OCI-LY1 (cell line): ENCODE data around the gene ATP4A.

ENCODE experiments used
- H2AFZ ChIP-seq: fragments of 200-600 bp; sonication (generic), shearing (Covaris generic); 2 replicates; pipeline ENCODE4 v1.6.0; 2014; ENCODE audit warnings: antibody characterized with exemption, mild to moderate bottlenecking, low read length
- H3F3A ChIP-seq: fragments of 200-600 bp; sonication (generic), shearing (Covaris generic); 2 replicates; pipeline ENCODE4 v1.6.0; 2014; ENCODE audit warnings: mild to moderate bottlenecking, antibody characterized with exemption, low read length, moderate library complexity; ENCODE audit not compliant: insufficient read depth
- H3K27ac ChIP-seq: fragments of 200-600 bp; sonication (generic); 2 replicates; pipeline ENCODE4 v1.5.1; 2014; ENCODE audit warnings: low read length, mixed run types, mild to moderate bottlenecking, low read depth; ENCODE audit not compliant: poor library complexity, severe bottlenecking
- H3K27me3 ChIP-seq: fragments of 200-600 bp; sonication (generic); 2 replicates; pipeline ENCODE4 v1.6.0; 2014; ENCODE audit warnings: antibody characterized with exemption, mild to moderate bottlenecking, low read length, moderate library complexity; ENCODE audit not compliant: insufficient read depth
- H3K36me3 ChIP-seq: fragments of 200-600 bp; sonication (generic); 2 replicates; pipeline ENCODE4 v1.6.1; 2014; ENCODE audit warnings: mild to moderate bottlenecking, antibody characterized with exemption, low read length, moderate library complexity, mixed read lengths; ENCODE audit not compliant: insufficient read depth
- H3K4me1 ChIP-seq: fragments of 200-600 bp; sonication (generic); 2 replicates; pipeline ENCODE4 v1.5.1; 2014; ENCODE audit warnings: mild to moderate bottlenecking, low read length, moderate library complexity; ENCODE audit not compliant: insufficient read depth, severe bottlenecking
- H3K4me2 ChIP-seq: fragments of 200-600 bp; sonication (generic), shearing (Covaris generic); 2 replicates; pipeline ENCODE4 v1.6.1; 2014; ENCODE audit warnings: low read length
- H3K4me3 ChIP-seq: fragments of 200-600 bp; sonication (generic); 2 replicates; pipeline ENCODE4 v1.5.1; 2014; ENCODE audit warnings: low read length, low read depth, mild to moderate bottlenecking, mixed read lengths; ENCODE audit not compliant: poor library complexity, severe bottlenecking
- H3K79me2 ChIP-seq: fragments of 200-600 bp; shearing (Covaris generic); 2 replicates; pipeline ENCODE4 v1.6.1; 2016; ENCODE audit warnings: mixed run types, low read length, mixed read lengths; ENCODE audit not compliant: insufficient read depth
- H3K9ac ChIP-seq: fragments of 200-600 bp; sonication (generic), shearing (Covaris generic); 2 replicates; pipeline ENCODE4 v1.6.1; 2014; ENCODE audit warnings: mild to moderate bottlenecking, low read length, mixed read lengths
- H3K9me2 ChIP-seq: fragments of 200-600 bp; sonication (generic), shearing (Covaris generic); 2 replicates; pipeline ENCODE4 v1.6.1; 2014; ENCODE audit warnings: low read depth, mild to moderate bottlenecking, low read length, mixed read lengths
- H3K9me3 ChIP-seq: fragments of 200-600 bp; shearing (Covaris generic); 2 replicates; pipeline ENCODE4 v1.6.1; 2014; ENCODE audit warnings: low read length, mixed read lengths
- H4K20me1 ChIP-seq: fragments of 200-600 bp; sonication (generic), shearing (Covaris generic); 2 replicates; pipeline ENCODE4 v1.6.0; 2016; ENCODE audit warnings: mild to moderate bottlenecking, low read length; ENCODE audit not compliant: insufficient read depth
- EZH2 ChIP-seq: fragments of 200-600 bp; sonication (generic), shearing (Covaris generic); IDR thresholded peaks from 2 replicates; pipeline ENCODE4 v1.8.0; 2017; ENCODE audit warnings: borderline replicate concordance, mixed run types, mild to moderate bottlenecking, antibody characterized with exemption, low read length, moderate library complexity, mixed read lengths
- TF ChIP-seq, protein P1 (sequence below): fragments of 200-600 bp; sonication (generic), shearing (Covaris generic); IDR thresholded peaks from 2 replicates; pipeline ENCODE4 v1.5.1; 2017; ENCODE audit warnings: mild to moderate bottlenecking, antibody characterized with exemption, low read length, moderate library complexity, mixed read lengths

The ATP4A gene

DNA sequence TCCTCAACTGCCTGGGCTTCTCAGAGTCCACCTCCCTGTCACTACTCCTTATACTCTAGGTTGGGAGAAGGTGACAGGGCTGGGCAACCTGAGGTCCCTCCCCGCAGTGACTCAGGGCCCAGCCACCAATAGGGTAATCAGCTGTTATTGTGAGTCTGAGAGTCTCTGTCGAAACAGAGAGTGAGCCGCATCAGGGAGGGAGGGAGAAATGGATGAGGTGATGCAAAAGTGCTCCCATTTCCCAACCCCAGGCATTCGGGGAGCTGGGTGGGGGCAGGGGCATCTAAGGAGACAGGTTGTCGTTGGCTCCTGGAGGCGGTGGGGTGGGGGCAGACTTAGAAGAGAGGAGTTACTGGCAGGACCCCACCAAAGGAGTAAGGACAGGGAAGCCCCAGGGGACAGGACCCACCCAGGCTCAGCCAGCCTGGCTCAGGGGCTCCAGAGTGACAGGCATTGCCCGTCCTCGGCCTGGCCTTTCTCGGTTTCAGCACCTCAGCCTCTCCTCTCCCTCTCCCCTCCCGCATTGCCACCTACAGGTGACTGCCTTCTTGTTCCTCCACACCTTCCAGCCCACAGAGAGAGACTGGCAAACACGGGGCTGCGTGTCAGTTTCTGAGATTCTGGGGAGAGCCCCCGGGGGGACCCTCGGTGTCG lies 49.7 kb downstream of the ATP4A start, which contains the start of gene DMKN:
Gene DMKN, minus strand, starts transcription at position 22 of the 654 bp plus-strand sequence. CDS start 174 bp downstream, outside the sequence.
- Histone ChIP-seq H3K27me3 (peaks cover 5% of the 10 kb centered on the region; the same call in 1 of the 2 replicates), H3K9ac (no peak within 1 kb of the TSS), H3F3A (no peaks in the 10 kb centered on the region), H2AFZ (no peak within 1 kb of the TSS), H3K9me3 (no peaks in the 10 kb centered on the region), H3K36me3 (no peaks in the 10 kb centered on the region), H3K27ac (no peak within 1 kb of the TSS), H3K4me2 (no peak within 1 kb of the TSS), H3K79me2 (no peaks in the 10 kb centered on the region), H3K4me1 (no peaks in the 10 kb centered on the region), H3K4me3 (no peak within 1 kb of the TSS), H3K9me2 (no peaks in the 10 kb centered on the region), H4K20me1 (no peaks in the 10 kb centered on the region)
- TF ChIP-seq, protein P1, sequence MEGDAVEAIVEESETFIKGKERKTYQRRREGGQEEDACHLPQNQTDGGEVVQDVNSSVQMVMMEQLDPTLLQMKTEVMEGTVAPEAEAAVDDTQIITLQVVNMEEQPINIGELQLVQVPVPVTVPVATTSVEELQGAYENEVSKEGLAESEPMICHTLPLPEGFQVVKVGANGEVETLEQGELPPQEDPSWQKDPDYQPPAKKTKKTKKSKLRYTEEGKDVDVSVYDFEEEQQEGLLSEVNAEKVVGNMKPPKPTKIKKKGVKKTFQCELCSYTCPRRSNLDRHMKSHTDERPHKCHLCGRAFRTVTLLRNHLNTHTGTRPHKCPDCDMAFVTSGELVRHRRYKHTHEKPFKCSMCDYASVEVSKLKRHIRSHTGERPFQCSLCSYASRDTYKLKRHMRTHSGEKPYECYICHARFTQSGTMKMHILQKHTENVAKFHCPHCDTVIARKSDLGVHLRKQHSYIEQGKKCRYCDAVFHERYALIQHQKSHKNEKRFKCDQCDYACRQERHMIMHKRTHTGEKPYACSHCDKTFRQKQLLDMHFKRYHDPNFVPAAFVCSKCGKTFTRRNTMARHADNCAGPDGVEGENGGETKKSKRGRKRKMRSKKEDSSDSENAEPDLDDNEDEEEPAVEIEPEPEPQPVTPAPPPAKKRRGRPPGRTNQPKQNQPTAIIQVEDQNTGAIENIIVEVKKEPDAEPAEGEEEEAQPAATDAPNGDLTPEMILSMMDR: no peak
- no peak for TF ChIP-seq EZH2

DNA sequence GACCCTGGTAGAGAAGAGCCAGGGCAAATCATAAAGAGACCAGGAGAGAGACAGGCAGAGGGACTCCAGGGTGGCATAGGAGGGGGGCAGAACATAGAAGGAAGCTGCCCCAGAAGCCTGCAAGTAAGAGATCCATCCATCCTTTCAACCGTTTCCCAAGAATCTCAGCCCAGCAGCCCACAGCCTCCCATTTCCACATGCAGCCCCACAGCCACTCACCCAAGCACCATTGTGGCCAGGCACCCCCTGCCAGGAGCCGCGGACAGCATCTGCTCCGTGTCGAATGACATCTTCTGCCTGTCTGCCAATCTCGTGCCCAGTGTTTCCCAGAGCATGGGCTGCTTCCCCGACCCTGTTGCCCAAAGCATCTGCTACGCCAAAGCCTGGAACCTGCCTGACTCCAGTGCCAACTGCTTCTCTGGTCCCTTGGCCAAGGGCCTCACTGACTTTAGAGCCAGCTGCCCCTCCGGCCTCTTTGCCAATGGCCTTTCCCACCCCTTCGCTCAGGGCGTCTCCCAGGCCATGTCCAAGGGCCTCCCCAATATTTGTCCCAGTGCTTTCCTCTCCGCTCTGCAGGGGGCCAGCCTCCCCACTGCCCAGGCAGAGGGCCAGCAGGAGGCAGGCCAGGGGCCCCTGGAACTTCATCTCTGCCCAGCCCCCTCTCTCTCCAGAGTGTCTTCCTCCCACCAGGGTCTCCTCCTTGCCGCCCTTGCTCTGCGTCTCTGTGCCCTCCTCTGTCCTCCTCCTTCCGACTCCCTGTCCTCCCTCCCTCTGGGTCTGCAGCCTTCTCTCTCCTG lies 50.4 kb downstream of the ATP4A start:
- no peaks in the 10 kb centered on the region for H3F3A ChIP-seq
- no peak overlapping the region for H3K9ac ChIP-seq
- H3K27ac ChIP-seq: no peak overlapping the region
- no peaks in the 10 kb centered on the region for H3K4me1 ChIP-seq
- no peak overlapping the region for H3K4me2 ChIP-seq
- no peak for TF ChIP-seq EZH2
- no peaks in the 10 kb centered on the region for H3K36me3 ChIP-seq
- no peak overlapping the region for H2AFZ ChIP-seq
- no peaks in the 10 kb centered on the region for H4K20me1 ChIP-seq
- H3K9me3 ChIP-seq: no peaks in the 10 kb centered on the region
- no peak overlapping the region for H3K4me3 ChIP-seq
- H3K79me2 ChIP-seq: no peaks in the 10 kb centered on the region
- no peaks in the 10 kb centered on the region for H3K9me2 ChIP-seq
- H3K27me3 ChIP-seq: peaks cover under 1% of the 10 kb centered on the region; the same call in 1 of the 2 replicates

DNA sequence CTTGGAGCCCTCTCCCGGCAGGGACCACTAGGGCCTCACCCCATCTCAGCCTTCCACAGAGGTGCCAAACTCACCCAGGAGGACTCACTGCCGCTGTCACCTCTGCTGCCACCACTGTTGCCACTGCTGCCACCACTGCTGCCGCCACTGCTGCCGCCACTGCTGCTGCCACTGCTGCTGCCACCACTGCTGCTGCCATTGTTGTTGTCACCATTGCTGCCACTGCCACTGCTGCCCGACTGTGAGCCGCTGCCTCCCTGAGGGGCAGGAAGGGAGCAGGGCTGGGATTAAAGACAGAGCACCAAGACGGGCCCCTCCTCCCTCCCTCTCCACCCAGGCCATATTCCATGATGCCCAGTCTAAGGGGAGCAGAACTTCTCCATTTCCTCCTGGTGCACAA lies 52.1 kb downstream of the ATP4A start:
- Histone ChIP-seq H3K4me1 (no peaks in the 10 kb centered on the region), H3K36me3 (no peaks in the 10 kb centered on the region), H2AFZ (no peak overlapping the region), H4K20me1 (no peaks in the 10 kb centered on the region), H3K79me2 (no peaks in the 10 kb centered on the region), H3K27me3 (peaks cover 3% of the 10 kb centered on the region; the same call in 1 of the 2 replicates), H3F3A (no peaks in the 10 kb centered on the region), H3K9me3 (no peaks in the 10 kb centered on the region), H3K9me2 (no peaks in the 10 kb centered on the region), H3K27ac (no peak overlapping the region), H3K4me3 (no peak overlapping the region), H3K9ac (no peak overlapping the region), H3K4me2 (no peak overlapping the region)
- TF ChIP-seq, protein P1: no peak
- no peak for TF ChIP-seq EZH2
